HK-2 (cell line): ENCODE results near the gene MOBP.
"Not testable (repeated sequence)": the region's sequence is repeated elsewhere in the genome, so short reads cannot be mapped to it uniquely, and the experiment has no call there.

Experiments used
- DNase-seq: peaks from one replicate; pipeline ENCODE4 v3.0.0-alpha.2; 2018; ENCODE audit not compliant: unreplicated experiment

The MOBP gene

DNA sequence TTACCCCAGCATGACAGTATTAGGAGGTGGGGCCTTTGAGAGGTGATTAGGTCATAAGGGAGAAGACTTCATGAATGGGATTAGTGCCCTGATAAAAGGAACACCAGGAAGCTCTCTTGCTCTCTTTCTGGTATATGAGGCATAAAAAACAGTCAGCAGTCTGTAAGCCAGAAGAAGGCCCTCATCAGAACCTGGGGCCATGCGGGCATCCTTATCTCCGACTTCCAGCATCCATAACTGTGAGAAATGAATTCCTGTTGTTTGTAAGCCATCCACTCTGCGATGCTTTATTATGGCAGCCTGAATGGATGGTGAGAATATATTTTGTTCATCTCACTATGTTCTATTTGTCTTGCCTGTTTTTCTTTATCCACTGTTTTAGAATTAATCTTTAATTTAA lies 17.7 kb upstream of the MOBP start:
- no peak for DNase-seq

DNA sequence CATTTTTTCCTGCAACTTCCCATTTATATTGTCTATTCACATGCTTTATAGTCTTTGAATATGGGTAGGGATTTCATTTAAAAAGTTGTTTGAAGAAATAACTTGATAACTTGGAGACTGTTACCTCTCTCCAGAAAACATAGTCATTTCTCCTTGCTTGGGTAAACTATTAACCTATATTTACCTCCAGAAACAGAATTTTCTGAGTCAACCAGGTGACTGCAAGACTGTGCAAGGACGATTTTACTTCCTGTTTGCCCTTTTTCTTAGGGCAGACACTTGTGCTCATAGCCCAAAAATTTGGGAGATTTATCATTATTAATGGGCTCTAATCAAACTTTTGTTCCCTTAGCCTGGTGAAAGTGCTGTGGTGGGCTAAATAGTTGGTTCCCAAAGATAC lies 14.3 kb upstream of the MOBP start:
- no peak for DNase-seq

DNA sequence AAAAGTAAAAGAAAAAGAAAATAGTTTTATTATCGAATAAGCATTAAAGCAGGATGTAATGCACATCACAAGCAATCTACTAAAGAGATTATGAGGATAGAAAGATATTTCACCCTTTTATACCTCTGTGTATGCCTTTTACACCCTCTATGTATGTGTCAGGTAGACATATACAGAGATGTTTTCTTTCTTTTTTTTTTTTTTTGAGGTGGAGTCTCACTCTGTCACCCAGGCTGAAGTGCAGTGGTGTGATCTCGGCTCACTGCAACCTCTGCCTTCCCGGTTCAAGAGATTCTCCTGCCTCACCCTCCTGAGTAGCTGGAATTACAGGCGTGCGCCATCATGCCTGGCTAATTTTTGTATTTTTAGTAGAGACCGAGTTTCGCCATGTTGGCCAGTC lies 13.6 kb upstream of the MOBP start:
- DNase-seq: not testable (repeated sequence)

DNA sequence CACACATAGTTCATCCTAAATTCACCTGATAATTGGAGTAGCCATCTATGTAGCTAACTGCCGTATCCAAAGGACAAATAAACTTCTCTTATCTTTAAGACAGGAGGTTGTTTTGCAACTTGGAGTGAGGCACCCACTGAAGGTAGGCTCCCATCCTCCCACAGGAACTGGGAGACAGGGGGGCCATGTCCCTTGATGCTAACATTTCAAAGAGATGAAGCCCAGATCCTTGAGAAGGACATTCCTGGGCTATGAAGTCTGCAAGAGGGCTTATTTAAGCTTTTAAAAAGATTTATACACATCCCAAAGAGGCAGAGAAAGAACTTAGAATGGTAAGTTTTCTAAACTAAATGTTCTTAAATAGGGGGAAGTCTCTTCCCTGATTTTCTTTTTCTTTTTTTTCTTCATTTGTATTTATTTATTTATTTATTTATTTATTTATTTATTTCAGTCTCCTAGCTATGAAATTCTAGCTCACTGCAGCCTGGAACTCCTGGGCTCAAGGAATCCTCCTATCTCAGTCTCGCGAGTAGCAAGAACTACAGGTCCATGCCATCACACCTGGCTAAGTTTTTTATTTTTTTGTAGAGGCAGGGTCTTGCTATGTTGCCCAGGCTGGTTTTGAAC lies 12.8 kb upstream of the MOBP start:
- DNase-seq: no peak

DNA sequence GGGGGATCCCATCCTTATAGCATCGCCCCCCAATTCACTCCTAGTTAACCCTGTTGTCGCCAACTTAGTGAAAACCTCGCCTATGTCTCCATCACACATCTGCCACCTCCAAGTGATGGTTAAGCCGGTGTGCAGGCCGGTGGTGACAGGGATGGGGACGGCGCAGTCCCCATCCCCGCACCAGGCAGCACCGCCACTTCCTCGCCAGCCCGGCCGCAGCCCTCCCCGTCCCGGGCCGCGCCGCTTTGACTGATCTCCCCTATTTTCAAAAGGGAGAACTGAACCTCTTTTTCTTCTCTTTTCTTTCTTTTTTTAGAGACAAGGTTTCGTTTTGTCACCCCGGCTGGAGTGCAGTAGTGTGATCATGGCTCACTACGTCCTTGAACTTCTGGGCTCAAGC lies 11.3 kb upstream of the MOBP start:
- DNase-seq: no peak

DNA sequence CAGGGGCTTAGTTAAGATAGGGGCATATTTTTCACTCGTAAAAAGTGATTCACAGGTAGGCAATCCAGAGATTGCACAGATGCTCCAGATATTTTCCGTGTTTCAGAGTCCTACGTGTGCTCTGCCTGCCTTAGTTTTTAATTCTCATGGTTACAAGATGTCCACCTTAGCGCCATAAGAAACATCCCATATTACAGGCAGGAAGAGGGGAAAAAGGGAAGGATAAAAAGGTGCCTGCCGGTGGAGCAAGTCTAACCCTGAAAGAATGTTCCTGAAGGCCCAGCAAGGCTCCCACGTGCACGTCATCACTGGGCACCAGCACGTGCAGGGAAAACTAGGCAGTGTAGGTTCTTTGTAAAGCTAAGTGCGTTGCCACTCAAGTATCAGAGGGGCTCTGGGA lies 10.1 kb upstream of the MOBP start:
- no peak for DNase-seq

DNA sequence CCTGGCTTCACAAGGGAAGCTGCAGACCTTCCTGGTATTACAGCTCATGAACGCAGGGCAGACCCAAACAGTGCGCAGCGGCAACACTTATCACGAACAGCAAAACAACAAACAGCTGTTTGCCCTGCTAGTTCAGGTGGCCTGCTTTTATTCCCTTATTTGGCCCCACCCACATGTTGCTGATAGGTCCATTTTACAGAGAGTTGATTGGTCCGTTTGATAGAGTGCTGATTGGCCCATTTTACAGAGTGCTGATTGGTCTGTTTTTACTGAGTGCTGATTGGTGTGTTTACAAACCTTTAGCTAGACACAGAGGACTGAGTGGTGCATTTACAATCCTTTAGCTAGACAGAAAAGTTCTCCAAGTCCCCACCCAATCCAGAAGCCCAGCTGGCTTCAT lies 8.9 kb upstream of the MOBP start:
- DNase-seq: not testable (repeated sequence)

DNA sequence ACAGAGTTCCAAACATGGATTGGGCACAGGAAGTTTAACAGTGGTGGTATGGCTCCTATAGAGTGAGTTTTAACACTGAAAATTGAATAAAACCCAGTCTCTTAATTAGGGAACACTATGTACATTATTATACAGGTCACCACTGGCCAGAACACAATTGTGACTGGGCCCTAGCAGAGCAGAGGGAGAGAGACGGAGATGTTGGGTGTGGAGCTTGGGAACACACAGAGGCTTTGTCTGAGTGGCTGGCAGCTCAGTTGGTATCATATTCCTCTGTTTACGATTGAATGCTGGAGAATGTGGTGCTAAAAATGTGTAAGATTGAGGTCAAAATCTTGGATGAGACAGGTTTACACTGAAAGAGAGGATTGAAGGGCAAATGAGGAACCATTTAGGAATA lies 6.8 kb upstream of the MOBP start:
- no peak for DNase-seq

DNA sequence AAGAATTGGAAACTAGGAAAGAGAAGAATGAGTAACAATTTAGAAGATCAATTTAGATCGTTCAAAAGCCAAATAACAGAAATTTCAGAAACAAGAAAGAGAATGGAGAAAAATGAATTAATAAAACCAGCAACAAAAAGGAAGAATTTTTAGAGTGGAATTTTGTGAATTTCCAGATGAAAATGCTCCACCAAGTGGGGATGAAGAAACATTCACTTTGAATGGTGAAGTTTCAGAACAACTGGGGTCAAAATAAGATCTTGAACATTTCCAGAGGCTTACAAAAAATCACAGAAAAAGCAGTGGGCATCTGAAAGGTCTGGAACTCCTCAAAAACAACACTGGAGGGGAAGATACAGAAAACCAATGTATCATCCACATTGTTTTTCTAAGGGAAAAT lies 4.2 kb upstream of the MOBP start:
- DNase-seq: no peak

DNA sequence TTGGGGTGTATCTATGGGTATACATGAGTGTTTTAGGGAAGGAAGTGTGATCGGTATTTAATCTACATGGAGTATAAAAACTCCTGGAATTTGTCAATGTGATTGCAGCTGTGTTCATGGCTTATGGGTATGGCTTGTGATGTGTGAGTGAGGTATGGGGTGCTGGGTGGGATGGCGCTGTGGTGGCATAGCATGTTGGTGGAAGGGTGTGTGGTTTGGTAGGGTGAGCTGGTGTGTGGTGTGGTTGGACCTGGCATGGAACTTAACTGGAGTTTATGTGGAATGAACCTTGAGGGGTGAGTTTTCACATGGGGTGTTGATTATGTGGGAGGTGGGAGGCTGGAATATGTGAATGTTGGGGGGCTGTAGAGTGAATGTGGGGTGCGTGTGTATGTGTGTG lies 492 bp upstream of the MOBP start:
- no peak for DNase-seq

DNA sequence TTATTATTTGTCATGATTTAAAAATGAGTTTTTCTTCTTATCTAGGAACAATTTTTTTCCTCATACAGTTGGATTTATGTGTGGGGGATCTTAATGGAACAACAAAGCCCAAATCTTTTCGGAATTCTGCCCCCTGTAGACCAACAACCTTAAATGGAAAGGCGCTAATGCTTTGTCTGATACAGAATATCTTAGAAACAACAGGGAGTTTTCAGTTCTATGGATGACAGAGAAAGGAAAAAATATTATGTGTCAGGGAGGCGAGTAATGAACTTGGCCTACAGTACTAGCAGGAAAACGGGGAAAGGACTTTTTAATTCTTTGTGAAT lies 592 bp downstream of the MOBP start:
- DNase-seq: no peak

DNA sequence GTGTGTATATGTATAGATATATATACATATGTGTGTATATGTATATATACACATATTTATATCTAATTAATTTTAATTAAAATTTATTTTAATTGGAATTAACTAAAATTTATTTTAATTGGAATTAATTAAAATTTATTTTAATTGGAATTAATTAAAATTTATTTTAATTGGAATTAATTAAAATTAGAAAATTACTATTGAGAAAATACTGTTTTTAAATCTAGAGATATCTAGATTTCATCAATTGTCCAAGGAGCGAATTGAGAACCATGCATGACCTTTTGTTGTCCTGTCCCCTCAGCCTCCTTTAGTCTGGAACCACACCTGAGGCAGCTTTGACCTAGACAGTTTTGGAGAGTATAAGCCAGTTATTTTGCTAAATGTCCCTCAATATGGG lies 1.8 kb downstream of the MOBP start:
- DNase-seq: no peak

DNA sequence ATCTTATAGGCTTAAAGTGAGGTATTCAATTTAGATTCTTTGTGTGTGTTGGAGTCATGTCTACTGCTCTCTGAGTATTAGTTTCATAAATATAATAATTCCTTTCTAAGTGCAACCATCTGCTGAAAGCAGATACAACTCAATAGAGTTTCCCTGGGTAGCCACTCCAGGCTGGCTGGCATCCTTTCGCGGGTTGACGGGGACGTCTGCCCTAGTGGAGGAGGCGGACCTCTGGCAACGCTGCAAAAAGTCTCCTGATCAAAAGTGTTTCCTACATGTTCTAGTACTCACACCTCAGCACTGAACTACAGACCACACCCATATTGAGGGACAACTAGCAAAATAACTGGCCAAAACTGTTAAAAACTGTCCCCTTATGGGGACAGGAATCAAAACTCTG lies 2.5 kb downstream of the MOBP start:
- DNase-seq: no peak

DNA sequence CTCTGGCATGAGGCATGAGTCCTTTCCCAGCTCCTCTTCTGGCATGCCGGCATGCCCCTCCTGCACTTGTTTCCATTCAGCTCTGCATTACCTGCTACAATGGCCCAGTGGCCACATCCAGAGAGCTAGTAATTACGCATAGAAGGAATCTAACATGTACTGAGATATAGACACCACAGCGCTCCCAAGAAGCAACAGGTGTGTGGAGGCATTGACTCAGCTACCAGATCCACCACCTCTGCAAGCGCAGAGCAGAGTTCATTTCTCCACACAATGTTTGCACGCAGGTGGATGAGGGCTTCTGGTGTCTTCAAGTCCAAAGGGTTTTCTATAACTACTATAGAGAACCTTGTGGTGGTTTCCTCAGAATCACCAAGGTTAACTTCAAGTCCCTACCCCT lies 4.2 kb downstream of the MOBP start:
- no peak for DNase-seq

DNA sequence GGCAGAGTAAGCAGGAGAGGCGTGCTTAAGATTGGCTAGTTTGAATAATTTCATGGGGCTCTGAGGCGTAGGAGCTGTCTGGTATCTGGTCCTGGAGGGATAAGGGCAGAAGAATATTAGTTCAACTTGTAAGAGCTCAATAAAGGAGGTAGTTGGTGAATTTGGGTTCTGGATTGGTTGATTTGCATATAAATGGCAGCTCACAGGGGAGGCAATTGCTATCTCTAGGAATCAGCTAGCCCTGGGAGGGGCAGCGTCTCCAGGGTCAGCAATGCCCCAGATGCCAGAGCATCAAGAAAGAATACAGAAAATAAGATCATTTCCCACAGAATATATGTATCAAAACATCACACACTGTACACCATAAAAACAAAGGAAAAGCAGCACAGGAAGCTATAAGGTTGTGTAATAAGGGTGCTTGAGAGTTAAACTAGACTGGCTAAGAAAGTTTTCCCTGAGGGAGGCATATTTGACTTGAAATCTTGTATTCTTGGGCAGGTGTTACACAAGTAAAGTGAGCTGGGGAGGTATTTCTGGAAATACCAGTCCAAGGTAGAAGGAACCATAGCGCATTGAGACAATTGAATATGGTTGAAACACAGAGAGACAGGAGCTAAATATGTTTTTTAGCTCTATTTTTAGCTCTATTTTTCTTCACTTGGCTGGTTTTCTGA lies 6.1 kb downstream of the MOBP start:
- DNase-seq: no peak

DNA sequence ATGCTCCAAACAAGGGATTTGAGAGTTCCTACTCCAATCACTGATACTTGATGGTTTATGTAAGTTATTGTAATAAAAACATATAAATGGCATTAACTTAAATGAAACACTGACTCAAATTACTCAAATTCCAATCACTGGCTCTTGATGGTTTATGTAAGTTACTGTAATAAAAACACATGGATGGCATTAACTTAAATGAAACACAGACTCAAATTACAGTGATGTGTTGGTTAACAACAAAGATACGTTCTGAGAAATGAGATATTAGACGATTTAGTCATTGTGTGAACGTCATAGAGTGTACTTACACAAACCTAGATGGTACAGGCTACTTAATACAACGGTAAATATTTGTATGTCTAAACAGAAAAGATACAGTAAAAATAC lies 6.6 kb downstream of the MOBP start:
- DNase-seq: no peak

DNA sequence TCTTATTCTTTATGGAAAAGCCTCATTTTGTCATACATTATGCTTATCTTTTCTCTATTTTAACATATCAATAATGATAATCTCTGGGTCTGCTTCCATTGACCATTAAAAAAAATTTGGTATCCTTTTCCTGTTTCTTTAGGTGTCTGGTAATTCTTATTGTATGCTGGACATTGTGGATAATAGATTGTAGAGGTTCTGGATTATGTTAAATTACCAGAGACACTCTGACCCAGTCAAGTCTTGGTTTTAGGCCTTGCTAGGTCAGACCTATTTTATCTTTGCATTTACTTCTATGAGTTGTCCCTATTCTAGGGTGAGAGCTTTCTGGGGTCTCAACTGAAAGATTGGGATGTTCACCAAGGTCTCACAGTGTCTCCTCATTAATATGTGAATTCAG lies 9.3 kb downstream of the MOBP start:
- DNase-seq: no peak

DNA sequence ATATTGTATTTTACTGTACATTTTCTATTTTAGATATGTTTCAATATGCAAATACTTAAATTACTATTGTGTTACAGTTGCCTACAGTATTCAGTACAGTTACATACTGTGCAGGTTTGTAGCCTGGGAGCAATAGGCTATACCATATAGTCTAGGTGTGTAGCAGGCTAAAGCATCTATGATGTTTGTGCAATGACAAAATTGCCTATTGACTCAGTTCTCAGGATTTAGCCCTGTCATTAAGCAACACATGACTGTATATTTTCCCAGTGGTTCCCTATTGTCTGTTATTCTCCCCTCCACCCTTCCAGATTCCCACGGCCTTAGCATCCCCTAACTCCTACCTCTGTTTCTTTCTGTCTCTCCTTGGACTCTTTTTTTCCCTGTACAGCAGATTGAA lies 10.7 kb downstream of the MOBP start:
- no peak for DNase-seq

DNA sequence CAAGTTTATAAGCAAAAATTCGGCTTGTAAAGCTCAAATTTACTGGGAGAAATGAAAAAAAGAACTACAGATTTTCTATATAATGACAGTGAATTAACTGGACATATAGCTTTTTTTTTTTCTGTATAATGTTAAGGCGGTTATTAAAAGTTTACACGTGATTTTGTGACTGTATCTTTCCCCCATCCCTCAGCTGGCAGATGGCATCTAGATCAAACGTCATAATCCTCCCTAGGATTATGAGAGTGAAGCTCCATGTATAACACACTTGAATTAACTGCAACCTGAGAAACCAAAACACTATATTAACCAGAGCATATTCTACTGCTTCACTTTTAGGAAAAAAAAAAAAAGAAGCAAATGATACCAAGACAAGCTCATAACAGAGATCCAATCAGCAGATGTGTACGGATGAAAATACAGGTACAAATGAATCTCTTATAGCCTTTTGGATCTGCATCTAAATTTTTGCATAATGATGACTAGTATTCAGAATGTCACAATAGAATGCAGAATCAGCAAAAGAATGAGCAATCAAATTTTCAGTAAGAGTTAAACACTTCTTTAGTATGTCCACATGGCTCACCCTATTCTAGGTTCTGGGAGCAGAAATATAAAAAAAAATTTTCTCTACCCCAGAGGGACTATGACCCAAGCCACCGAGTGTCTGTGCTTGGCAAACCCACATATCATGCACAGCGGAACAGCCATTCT lies 12.4 kb downstream of the MOBP start:
- DNase-seq: no peak

DNA sequence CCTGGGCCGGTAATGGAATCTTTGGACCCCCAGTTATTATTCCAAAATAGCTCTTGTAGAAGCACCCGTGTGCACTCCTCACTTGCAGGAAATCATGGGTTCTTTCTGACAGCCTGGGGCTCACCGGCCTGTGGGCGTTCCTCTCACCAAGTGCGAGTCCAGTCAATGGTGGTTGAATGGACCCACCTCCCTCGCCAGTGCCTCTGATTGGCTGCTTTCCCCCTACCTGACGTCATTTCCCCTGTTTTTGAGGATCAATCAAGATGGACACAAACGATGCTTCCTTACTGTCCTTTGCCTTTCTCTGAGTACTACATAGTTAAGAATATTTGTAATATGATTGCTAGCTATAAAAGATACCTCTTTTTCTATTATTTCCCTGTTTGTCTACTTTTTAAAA lies 18.1 kb downstream of the MOBP start:
- DNase-seq: no peak

DNA sequence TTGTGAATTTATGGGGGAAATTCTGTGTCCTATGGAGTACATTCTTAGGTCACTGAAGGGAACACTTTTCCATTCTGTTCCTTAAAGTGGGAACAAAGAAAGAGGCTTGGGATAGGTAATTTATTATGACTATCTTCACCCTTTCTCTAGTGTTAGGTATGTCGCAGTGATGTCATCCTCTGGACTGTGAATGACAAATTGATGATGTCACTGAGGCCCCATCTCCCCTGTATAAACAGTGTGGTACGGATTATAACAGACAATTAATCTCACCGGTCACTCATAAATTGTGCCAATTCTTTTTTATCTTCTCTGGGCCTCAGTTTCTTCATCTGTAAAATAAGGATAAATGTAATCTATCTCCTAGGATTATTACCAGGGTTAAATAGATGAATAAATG lies 23.5 kb downstream of the MOBP start:
- DNase-seq: no peak

DNA sequence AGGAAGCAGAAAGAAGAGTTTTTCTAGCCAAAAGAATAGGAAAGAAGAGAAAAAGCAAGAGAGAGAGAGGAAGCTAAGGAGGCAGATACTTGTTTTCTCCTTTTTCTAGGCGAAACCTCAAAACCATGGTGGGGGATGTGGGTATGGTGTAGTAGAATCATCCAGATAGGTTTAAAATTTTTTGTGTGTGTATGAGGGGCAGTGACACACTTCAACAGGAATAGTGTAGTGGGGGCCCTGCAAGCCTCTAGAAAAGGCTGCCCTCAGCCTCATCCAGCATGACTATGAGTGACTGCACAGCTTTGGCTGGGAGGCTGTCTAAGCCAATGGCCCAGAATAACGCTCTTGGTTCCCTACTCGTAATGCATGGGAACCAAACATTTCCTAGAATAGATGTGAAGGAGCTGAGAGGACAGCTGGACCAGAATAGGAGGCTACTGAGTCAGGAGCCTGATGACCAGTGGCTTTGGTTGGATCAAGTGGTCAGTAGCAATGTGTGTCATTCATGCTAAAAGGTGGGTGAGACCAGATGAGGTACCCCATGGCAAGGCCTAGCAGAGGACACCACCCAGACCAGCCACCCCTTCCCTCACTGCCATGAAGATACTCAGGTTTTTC lies 24.4 kb downstream of the MOBP start:
- DNase-seq: no peak

DNA sequence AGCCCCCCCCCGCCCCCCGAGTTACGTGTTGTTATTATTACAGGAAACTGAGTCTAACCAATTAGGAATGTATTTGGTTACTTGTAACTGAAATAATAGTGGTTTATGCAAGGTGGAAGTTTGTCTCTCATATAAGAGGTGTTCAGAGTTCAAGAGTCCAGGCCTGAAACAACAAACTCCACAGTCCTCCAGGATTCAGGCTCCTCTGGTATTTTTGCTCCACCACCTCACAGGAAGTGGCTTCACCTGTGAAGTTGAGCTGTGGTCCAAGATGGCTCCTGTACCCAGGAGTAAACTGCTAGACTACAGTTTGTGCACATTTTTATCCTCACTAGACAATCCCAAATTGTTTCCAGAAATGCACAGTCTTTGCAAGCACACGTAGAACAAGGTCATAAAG lies 27.3 kb downstream of the MOBP start:
- DNase-seq: no peak
